GM21723 (cell line): ENCODE results near the gene EPS8.

Source experiments
- ATAC-seq: cut with Tn5 transposase; IDR thresholded peaks from one replicate; pipeline ENCODE4 v1.9.1; 2021; ENCODE audit warnings: mild to moderate bottlenecking, moderate library complexity; ENCODE audit not compliant: unreplicated experiment

The EPS8 gene

GRCh38 chr12:15580431-15580830 is 208.8 kb downstream of the EPS8 start:
- ATAC-seq, result no peak

DNA sequence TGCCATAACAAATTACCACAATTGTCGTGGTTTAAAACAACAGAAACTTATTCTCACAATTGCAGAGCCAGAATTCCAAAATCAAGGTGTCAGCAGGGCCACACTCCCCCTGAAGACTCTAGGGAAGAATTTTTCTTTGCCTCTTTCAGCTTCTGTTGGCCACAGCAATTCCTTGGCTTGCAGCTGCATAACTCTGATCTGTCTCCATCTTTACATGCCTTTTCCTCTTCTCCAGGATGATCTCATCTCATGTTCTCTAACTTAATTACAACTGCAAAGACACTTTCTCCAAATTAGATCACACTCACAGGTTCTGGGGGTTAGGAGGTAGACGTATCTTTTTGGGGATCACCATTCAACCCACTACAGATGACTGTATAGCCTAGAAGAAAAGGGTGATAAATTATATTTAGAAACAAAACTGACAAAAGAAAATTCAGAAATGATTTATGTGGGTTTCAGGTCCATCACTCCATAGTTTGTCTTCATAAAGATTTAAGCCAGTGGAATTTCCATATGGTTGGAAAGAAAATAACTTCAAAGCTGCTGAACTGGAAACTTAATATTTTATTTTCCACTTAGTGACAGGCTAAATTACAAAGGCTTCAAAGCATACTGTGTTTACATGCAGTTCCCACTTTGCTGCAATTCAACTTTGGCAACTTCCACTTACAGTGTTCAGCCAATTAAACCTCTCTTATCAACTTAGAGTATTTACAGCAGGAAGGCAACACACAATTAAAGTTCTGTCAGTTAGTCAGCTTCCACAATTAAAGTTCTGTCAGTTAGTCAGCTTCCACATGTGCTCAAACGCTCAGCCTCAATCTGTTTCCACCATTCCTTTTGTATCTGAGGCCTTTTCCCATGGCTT is 213.3 kb downstream of the EPS8 start:
- ATAC-seq, result no peak

- no peak for ATAC-seq
Measured at GRCh38 chr12:15574353-15574752, 214.8 kb downstream of the EPS8 start.
